ENCODE measurements around the gene TADA3.

DNA sequence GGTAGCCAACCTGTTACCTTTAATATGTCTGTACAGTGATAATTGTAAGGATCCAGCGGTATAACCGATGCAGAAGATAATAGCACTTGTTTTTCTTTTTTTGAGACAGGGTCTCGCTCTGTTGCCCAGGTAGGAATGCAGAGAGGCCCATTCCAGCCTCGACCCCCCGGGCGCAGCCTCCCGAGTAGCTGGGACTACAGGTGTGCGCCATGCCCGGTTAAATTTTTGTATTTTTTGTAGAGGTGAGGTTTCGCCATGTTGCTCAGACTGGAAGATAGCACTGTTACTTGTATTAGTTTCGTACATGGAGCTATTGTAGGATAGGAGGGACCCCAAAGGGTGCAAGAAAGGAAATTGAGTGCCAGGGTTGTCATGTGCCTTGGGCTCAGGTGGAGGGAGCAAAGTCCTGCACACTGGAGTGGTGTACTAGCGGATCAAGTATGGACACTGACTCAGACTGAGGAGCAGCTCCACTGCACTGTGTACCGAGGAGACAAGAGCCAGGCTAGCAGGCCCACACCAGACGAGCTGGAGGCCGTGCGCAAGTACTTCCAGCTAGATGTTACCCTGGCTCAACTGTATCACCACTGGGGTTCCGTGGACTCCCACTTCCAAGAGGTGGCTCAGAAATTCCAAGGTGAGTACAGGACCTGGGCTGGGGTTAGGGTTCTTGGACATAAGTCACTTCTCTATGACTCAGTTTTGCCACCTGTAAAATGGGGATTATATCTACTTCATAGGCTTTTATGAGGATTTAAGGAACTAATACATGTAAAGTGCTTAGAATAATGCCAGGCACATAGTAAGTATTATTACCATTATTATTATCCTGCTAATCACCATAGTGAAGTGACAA is 41.5 kb downstream of the TADA3 start:
- TF ChIP-seq, protein P1, sequence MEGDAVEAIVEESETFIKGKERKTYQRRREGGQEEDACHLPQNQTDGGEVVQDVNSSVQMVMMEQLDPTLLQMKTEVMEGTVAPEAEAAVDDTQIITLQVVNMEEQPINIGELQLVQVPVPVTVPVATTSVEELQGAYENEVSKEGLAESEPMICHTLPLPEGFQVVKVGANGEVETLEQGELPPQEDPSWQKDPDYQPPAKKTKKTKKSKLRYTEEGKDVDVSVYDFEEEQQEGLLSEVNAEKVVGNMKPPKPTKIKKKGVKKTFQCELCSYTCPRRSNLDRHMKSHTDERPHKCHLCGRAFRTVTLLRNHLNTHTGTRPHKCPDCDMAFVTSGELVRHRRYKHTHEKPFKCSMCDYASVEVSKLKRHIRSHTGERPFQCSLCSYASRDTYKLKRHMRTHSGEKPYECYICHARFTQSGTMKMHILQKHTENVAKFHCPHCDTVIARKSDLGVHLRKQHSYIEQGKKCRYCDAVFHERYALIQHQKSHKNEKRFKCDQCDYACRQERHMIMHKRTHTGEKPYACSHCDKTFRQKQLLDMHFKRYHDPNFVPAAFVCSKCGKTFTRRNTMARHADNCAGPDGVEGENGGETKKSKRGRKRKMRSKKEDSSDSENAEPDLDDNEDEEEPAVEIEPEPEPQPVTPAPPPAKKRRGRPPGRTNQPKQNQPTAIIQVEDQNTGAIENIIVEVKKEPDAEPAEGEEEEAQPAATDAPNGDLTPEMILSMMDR (IDR thresholded peaks at IDR 0.05) = no peak
- no peak for TF ChIP-seq POLR2A (IDR thresholded peaks at IDR 0.05)

Measured in right lobe of liver (tissue), 4 donors.